ENCODE results near the gene KPNB1. TPM values are rescaled to one million over a fixed set of nuclear protein-coding genes. Genes with fewer than 3 reads are reported as not detected.

Gene KPNB1
- total and polyA plus RNA-seq, 2 of the 8 experiments (the other 6 are each of a cell fraction or from before 2014, with no cell fraction given), result 171 to 625 TPM

DNA sequence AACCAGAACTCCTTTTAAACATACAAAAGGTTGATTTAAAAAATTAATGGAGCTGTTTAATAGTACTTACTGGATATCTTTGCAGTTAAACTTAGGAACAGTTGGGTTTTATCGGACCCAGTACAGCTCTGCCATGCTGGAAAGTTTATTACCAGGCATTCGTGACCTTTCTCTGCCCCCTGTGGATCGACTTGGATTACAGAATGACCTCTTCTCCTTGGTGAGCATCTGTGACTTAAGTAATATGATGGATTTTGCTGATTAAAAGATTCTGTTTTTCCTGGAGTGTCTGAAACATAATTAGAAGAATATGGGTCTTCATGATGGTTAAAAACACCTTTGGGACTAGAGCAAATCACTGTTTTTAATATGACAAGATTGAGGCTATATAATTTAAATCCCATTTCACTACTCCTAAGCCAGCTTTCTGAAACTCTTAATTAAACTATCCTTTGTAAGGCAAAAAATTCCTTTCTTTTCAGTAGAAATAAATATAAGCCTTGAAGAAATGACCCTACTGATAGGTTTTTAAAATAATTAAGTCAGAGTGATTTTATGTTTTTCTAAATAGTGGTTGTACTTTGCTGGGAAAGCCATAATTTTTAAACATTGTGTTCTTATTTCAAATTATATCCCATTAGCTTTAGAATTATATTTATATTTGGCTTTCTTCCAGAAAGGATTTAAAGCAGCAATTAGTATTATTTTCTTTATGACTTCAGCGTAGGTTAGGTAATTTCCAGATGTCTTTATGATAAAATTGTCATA lies 45.7 kb upstream of the KPNB1 start:
- Histone ChIP-seq H3K9ac (replicated peaks in 1 of 4; ENCODE audit: extremely low read depth in 1 of 4, low read depth in 3 of 4, low read length in 3 of 4) (no peak overlapping the region), H3K79me2 (ENCODE audit: control insufficient read depth in 1 of 2, insufficient read depth in 2 of 2, low read length in 2 of 2) (no peaks in the 10 kb centered on the region), H3K4me3 (ENCODE audit: extremely low read depth in 1 of 4, insufficient read depth in 2 of 4, low read depth in 3 of 4, low read length in 4 of 4) (no peak overlapping the region), H3K23ac (ENCODE audit: insufficient read length) (no peak overlapping the region), H3K27ac (ENCODE audit: low read depth, low read length) (no peak overlapping the region), H4K8ac (ENCODE audit: extremely low read depth, insufficient read depth, low read length) (no peak overlapping the region; the same call in 1 of the 2 replicates), H2BK15ac (ENCODE audit: low read length) (no peak overlapping the region), H3K14ac (ENCODE audit: insufficient read length) (no peak overlapping the region), H3K4me2 (ENCODE audit: insufficient read depth in 1 of 2, low read depth in 2 of 2, low read length in 2 of 2) (no peak overlapping the region), H3K18ac (ENCODE audit: extremely low read depth, low read length) (no peak overlapping the region), H3K79me1 (ENCODE audit: low read depth, low read length) (no peaks in the 10 kb centered on the region), H4K91ac (replicated peaks; ENCODE audit: insufficient read length, low read length) (no peak overlapping the region), H3K4ac (replicated peaks; ENCODE audit: insufficient read length, low read depth, low read length) (no peak overlapping the region), H3K36me3 (ENCODE audit: control insufficient read depth in 2 of 4, insufficient read depth in 4 of 4, low read length in 3 of 4) (peaks cover 11 to 60% (median 32%) of the 10 kb centered on the region in 4 experiments; a peak in 7 of 8 replicates), H2AFZ (ENCODE audit: low read length) (no peak overlapping the region), H2BK20ac (ENCODE audit: low read length) (no peak overlapping the region), H3K56ac (replicated peaks; ENCODE audit: insufficient read length, low read depth, low read length) (no peak overlapping the region), H2AK5ac (ENCODE audit: low read depth, low read length) (no peak overlapping the region), H3K4me1 (replicated peaks in 1 of 4; ENCODE audit: control insufficient read depth in 3 of 4, insufficient read depth in 4 of 4, low read length in 3 of 4) (no peaks in the 10 kb centered on the region), H3K27me3 (replicated peaks in 1 of 4; ENCODE audit: control insufficient read depth in 3 of 4, extremely low read depth in 1 of 4, insufficient read depth in 3 of 4, low read length in 3 of 4) (no peaks in the 10 kb centered on the region), H4K20me1 (replicated peaks in 1 of 2; ENCODE audit: control insufficient read depth in 1 of 2, insufficient read depth in 2 of 2, low read length in 2 of 2) (peaks cover 2% of the 10 kb centered on the region in 2 experiments), H4K5ac (ENCODE audit: insufficient read length, low read depth, low read length) (no peak overlapping the region), H2BK120ac (replicated peaks; ENCODE audit: low read depth, low read length) (no peak overlapping the region), H2BK5ac (ENCODE audit: low read depth, low read length) (no peak overlapping the region), H3K23me2 (ENCODE audit: low read depth, low read length) (no peaks in the 10 kb centered on the region), H2BK12ac (ENCODE audit: low read depth, low read length) (no peak overlapping the region), H3K9me3 (ENCODE audit: insufficient read depth in 2 of 2, low read depth in 1 of 2, low read length in 1 of 2) (no peaks in the 10 kb centered on the region)
- ChIA-PET POLR2A (ENCODE audit: partially characterized antibody) (interaction anchor here (0.9 kb wide), 1 partner anchor 40 kb away, joined by 3 read pairs; no protein-coding TSS in a partner anchor), CTCF (ENCODE audit: partially characterized antibody) (interaction anchor here (1.8 to 3.7 kb wide), 3 partner anchors 11 to 241 kb away, joined by 4 to 22 read pairs (median 10); no protein-coding TSS in a partner anchor)
- WGBS, 2 experiments (ENCODE audit: extremely low coverage in 1 of 2, insufficient coverage in 1 of 2, insufficient read length in 1 of 2, insufficient replicate concordance in 2 of 2, low coverage in 1 of 2, low lambda C conversion rate in 2 of 2, missing lambda C conversion rate in 1 of 2), result 95% methylated on average over 4 of the region's 4 CpGs; no CpG with 5 or more reads in 1 of the 2 experiments
- DNase-seq (ENCODE audit: low read depth in 1 of 2, low spot score in 2 of 2), result no peak
- no peak for FAIRE-seq
- TF ChIP-seq POLR2A (IDR thresholded peaks at IDR 0.05; ENCODE audit: control extremely low read depth in 1 of 2, low read depth in 2 of 2, low read length in 2 of 2), result no peak
